ENCODE measurements around the gene TRPV6. TPM values are rescaled to one million over a fixed set of nuclear protein-coding genes. Genes with fewer than 3 reads are reported as not detected.

Gene TRPV6
- total and polyA plus RNA-seq, 7 donors: under 0.01 TPM; not detected in 6

DNA sequence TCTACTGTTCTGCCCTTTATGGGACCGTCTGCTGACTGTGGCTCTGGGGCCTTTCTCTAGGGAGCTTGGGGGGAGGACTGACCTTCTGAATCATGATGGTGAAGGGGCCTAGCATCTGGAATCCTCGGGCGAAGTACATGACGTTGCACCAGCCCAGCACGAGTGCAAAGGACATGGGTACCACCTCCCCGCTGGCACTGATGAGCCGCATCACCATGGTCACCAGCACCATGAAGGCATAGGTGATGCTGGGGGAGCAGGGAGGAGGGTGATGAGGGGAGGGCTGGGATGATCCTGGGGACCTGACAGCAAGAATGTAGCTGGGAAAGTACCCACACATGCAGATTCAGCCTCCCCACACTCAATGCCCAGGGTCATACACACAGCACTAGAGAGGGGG is 11.1 kb downstream of the TRPV6 start:
- ATAC-seq (no peak), DNase-seq (no peak)
- Histone ChIP-seq H3K9me3 (no peaks in the 10 kb centered on the region), H3K27me3 (ENCODE audit: insufficient read depth in 3 of 3, low read length in 2 of 3) (peaks cover 0 to 9% (median 0%) of the 10 kb centered on the region in 3 donors), H3K4me1 (no peaks in the 10 kb centered on the region), H3K4me3 (no peak overlapping the region), H3K36me3 (ENCODE audit: insufficient read depth in 1 of 2, low read depth in 1 of 2) (no peaks in the 10 kb centered on the region), H3K27ac (no peak overlapping the region)
- intact Hi-C loops (cut with DNase I): no loop called here
- TF ChIP-seq, protein P1, sequence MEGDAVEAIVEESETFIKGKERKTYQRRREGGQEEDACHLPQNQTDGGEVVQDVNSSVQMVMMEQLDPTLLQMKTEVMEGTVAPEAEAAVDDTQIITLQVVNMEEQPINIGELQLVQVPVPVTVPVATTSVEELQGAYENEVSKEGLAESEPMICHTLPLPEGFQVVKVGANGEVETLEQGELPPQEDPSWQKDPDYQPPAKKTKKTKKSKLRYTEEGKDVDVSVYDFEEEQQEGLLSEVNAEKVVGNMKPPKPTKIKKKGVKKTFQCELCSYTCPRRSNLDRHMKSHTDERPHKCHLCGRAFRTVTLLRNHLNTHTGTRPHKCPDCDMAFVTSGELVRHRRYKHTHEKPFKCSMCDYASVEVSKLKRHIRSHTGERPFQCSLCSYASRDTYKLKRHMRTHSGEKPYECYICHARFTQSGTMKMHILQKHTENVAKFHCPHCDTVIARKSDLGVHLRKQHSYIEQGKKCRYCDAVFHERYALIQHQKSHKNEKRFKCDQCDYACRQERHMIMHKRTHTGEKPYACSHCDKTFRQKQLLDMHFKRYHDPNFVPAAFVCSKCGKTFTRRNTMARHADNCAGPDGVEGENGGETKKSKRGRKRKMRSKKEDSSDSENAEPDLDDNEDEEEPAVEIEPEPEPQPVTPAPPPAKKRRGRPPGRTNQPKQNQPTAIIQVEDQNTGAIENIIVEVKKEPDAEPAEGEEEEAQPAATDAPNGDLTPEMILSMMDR (IDR thresholded peaks at IDR 0.05): no peak
- WGBS, 3 donors: 74 to 85% (median 76%) methylated on average over 7 of the region's 7 CpGs

DNA sequence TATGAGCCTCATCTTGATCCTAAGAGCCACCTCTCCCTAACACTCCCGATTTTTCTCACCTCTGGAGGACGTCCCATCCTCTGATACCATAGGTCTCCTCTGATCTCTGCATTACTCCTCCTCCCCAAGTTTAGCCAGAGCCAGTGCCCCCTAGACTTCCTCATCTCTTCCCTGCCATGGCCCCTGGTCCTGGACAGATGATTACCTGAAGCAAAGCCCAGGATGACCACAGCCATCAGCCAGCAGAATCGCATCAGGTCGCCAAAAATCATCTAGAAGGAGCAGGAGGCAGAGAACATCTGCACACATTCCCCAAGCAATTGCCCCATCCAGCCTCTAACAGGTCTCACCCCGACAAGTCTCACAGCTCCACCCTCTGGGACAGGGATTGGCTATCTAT is 11.7 kb downstream of the TRPV6 start:
- no peak for DNase-seq
- H3K36me3 ChIP-seq (ENCODE audit: insufficient read depth in 1 of 2, low read depth in 1 of 2): no peaks in the 10 kb centered on the region
- WGBS, 3 donors: 72 to 84% (median 82%) methylated on average over 5 of the region's 5 CpGs

DNA sequence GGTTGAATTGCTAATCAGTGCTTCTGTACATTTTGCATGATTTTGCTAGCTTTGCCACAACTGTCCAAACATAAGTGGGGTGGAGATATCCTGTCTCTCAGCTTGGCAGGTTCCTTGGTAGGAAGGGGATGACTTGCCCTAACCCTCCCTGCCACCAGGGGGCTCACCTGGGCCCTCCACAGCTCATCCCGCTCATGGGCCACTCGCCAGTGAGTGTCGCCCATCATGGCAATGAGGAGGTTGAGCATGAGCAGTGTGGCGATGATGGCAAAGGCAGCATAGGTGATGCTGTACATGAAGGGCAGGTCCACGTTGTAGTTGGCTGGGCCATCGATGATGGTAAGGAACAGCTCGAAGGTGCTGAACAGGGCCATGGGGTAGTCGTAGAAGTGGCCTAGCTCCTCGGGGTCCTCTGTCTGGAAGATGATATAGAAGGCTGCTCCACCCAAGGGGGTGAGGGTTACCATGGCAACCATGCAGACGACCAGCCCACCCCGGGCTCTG is 12.2 kb downstream of the TRPV6 start:
- Histone ChIP-seq H3K4me3 (no peak overlapping the region), H3K27me3 (ENCODE audit: insufficient read depth in 3 of 3, low read length in 2 of 3) (no peaks in the 10 kb centered on the region), H3K9me3 (no peaks in the 10 kb centered on the region), H3K4me1 (no peaks in the 10 kb centered on the region), H3K36me3 (ENCODE audit: insufficient read depth in 1 of 2, low read depth in 1 of 2) (no peaks in the 10 kb centered on the region), H3K27ac (no peak overlapping the region)
- no peak for DNase-seq
- TF ChIP-seq, protein P1 (IDR thresholded peaks at IDR 0.05): peak; percentile 16
- WGBS, 3 donors: 73 to 80% (median 75%) methylated on average over 11 of the region's 11 CpGs
- intact Hi-C loops (cut with DNase I): no loop called here
- no peak for ATAC-seq

More for the DNA sequence above, 11.7 kb downstream of the TRPV6 start:
- Histone ChIP-seq H3K4me3 (no peak overlapping the region), H3K27ac (no peak overlapping the region), H3K27me3 (ENCODE audit: insufficient read depth in 3 of 3, low read length in 2 of 3) (peaks cover 0 to 4% (median 0%) of the 10 kb centered on the region in 3 donors), H3K9me3 (no peaks in the 10 kb centered on the region), H3K4me1 (no peaks in the 10 kb centered on the region)
- TF ChIP-seq, protein P1 (IDR thresholded peaks at IDR 0.05): no peak
- intact Hi-C loops (cut with DNase I): no loop called here
- ATAC-seq: no peak

DNA sequence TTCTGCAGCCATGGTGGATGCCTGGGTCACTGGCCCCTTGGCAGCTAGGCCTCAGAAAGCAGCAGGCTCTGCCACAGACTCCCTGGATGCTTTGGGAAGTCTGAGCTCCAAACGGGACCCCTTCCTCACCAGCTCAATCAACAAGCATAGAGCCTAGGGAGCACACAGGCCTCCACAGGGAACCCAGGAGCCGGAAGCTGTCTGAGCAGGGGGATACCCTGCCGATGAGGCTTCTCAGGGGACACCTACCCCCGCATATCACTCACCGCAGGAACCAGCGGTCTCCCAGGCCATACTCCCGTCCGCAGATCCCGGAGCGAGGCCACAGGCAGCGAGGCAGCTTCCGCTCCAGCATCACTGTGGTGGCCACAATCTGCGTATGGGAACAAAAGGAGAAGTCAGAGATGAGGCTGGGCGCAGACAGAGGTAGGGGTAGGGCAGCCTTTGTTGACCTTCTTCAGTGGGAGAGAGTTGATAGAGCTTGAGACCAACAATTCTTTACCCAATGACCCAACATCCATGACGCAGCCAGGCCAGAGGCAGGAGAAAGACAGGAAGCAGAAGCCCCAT is 13.4 kb downstream of the TRPV6 start:
- Histone ChIP-seq H3K36me3 (ENCODE audit: insufficient read depth in 1 of 2, low read depth in 1 of 2) (no peaks in the 10 kb centered on the region), H3K27me3 (ENCODE audit: insufficient read depth in 3 of 3, low read length in 2 of 3) (no peaks in the 10 kb centered on the region), H3K27ac (no peak overlapping the region), H3K4me1 (no peaks in the 10 kb centered on the region), H3K4me3 (no peak overlapping the region), H3K9me3 (no peaks in the 10 kb centered on the region)
- intact Hi-C loops (cut with DNase I): no loop called here
- WGBS, 3 donors: 87 to 90% (median 88%) methylated on average over 15 of the region's 15 CpGs
- ATAC-seq (no peak), DNase-seq (no peak)
- TF ChIP-seq, protein P1 (IDR thresholded peaks at IDR 0.05): no peak

Measured in psoas muscle (tissue), 8 donors.